GM18858 (cell line): Measurements from ENCODE around the gene REL.
A peak's percentile ranks its signal among the peaks of the same experiment; 100 is the strongest.
"Not testable (repeated sequence)": the region's sequence is repeated elsewhere in the genome, so short reads cannot be mapped to it uniquely, and the experiment has no call there.

ENCODE experiments used
- ATAC-seq: cut with Tn5 transposase; IDR thresholded peaks from one replicate; pipeline ENCODE4 v1.9.1; 2021; ENCODE audit not compliant: unreplicated experiment

Gene REL

GRCh38 chr2:60906395-60906794, 25.0 kb downstream of the REL start:
- no peak for ATAC-seq

GRCh38 chr2:60907329-60907728, 26.0 kb downstream of the REL start:
- ATAC-seq, result no peak

GRCh38 chr2:60925994-60926740, 44.8 kb downstream of the REL start:
- no peak for ATAC-seq

- ATAC-seq, result no peak
These were observed 45.6 kb downstream of the REL start for GRCh38 chr2:60926741-60927552.

- not testable (repeated sequence) for ATAC-seq
These were observed 50.7 kb downstream of the REL start for GRCh38 chr2:60932061-60932460.

GRCh38 chr2:60932954-60933353, 51.6 kb downstream of the REL start:
- no peak for ATAC-seq

- ATAC-seq, result no peak
These were observed 52.9 kb downstream of the REL start for GRCh38 chr2:60934165-60934722.

GRCh38 chr2:60936757-60937156, 55.4 kb downstream of the REL start:
- ATAC-seq, result no peak

GRCh38 chr2:60938301-60938700, 56.9 kb downstream of the REL start:
- ATAC-seq, result no peak

GRCh38 chr2:60939622-60940021, 58.2 kb downstream of the REL start:
- ATAC-seq, result no peak

GRCh38 chr2:60945341-60945740, 64.0 kb downstream of the REL start:
- ATAC-seq, result no peak

GRCh38 chr2:60947056-60947455, 65.7 kb downstream of the REL start:
- no peak for ATAC-seq

- no peak for ATAC-seq
These were observed 66.8 kb downstream of the REL start for GRCh38 chr2:60948161-60948560.

- ATAC-seq, result no peak
These were observed 67.7 kb downstream of the REL start for GRCh38 chr2:60948926-60949579.

GRCh38 chr2:60954139-60954538, 72.8 kb downstream of the REL start:
- peak; percentile 44 for ATAC-seq

GRCh38 chr2:60957224-60957623, 75.8 kb downstream of the REL start:
- no peak for ATAC-seq

- ATAC-seq, result no peak
These were observed 76.3 kb downstream of the REL start for GRCh38 chr2:60957643-60958042.

GRCh38 chr2:60958361-60958760, 77.0 kb downstream of the REL start:
- no peak for ATAC-seq

- ATAC-seq, result no peak
These were observed 77.4 kb downstream of the REL start for GRCh38 chr2:60958800-60959199.

- ATAC-seq, result no peak
These were observed 78.1 kb downstream of the REL start for GRCh38 chr2:60959501-60959900.

- no peak for ATAC-seq
These were observed 79.3 kb downstream of the REL start for GRCh38 chr2:60960706-60961105.

GRCh38 chr2:60961457-60961856, 80.1 kb downstream of the REL start:
- ATAC-seq, result no peak
